ENCODE measurements around the gene GSTM4. TPM values are rescaled to one million over a fixed set of nuclear protein-coding genes. Genes with fewer than 3 reads are reported as not detected.

The GSTM4 gene
- polyA plus RNA-seq, 1 donor from 2014 or later, result 0.71 TPM

GRCh38 chr1:109641861-109642260 is 14.0 kb upstream of the GSTM4 start:
- H3K36me3 ChIP-seq (ENCODE audit: insufficient read depth, low read length), result no peaks in the 10 kb centered on the region
- no peak overlapping the region for H2AFZ ChIP-seq (ENCODE audit: low read depth, low read length)
- H3F3A ChIP-seq (ENCODE audit: insufficient read depth, low read length, poor library complexity, severe bottlenecking), result no peaks in the 10 kb centered on the region
- no peaks in the 10 kb centered on the region for H4K20me1 ChIP-seq (ENCODE audit: insufficient read depth)
- no peaks in the 10 kb centered on the region for H3K27me3 ChIP-seq (ENCODE audit: insufficient read depth, low read depth, low read length)
- no peaks in the 10 kb centered on the region for H3K9me3 ChIP-seq (ENCODE audit: low read length)
- H3K79me2 ChIP-seq (replicated peaks; ENCODE audit: insufficient read depth, low read length), result no peaks in the 10 kb centered on the region
- H3K9ac ChIP-seq (ENCODE audit: low read length), result no peak overlapping the region
- H3K4me2 ChIP-seq (ENCODE audit: low read length), result no peak overlapping the region
- no peaks in the 10 kb centered on the region for H3K9me2 ChIP-seq (ENCODE audit: insufficient read depth, low read length)
- H3K27ac ChIP-seq (ENCODE audit: low read length), result no peak overlapping the region
- TF ChIP-seq POLR2AphosphoS5 (IDR thresholded peaks at IDR 0.05) (no peak), TAF1 (IDR thresholded peaks at IDR 0.05; ENCODE audit: low read depth) (no peak), MXI1 (conservative IDR thresholded peaks at IDR 0.05; ENCODE audit: poor library complexity, severe bottlenecking) (no peak), EP300 (conservative IDR thresholded peaks at IDR 0.05; ENCODE audit: poor library complexity, severe bottlenecking) (no peak), EZH2 (IDR thresholded peaks at IDR 0.05; ENCODE audit: borderline replicate concordance, insufficient read depth, low read length, poor library complexity, severe bottlenecking) (no peak), REST (IDR thresholded peaks at IDR 0.05; ENCODE audit: borderline replicate concordance) (no peak), SMC3 (conservative IDR thresholded peaks at IDR 0.05; ENCODE audit: poor library complexity) (no peak), RAD21 (conservative IDR thresholded peaks at IDR 0.05) (no peak), CTCF (IDR thresholded peaks at IDR 0.05; ENCODE audit: poor library complexity, severe bottlenecking) (no peak)
- H3K4me3 ChIP-seq (ENCODE audit: low read length), result no peak overlapping the region

- TF ChIP-seq SMC3 (conservative IDR thresholded peaks at IDR 0.05; ENCODE audit: poor library complexity) (no peak), MXI1 (conservative IDR thresholded peaks at IDR 0.05; ENCODE audit: poor library complexity, severe bottlenecking) (no peak), TAF1 (IDR thresholded peaks at IDR 0.05; ENCODE audit: low read depth) (no peak), REST (IDR thresholded peaks at IDR 0.05; ENCODE audit: borderline replicate concordance) (no peak), RAD21 (conservative IDR thresholded peaks at IDR 0.05) (no peak)
- no peak overlapping the region for H3K27ac ChIP-seq (ENCODE audit: low read length)
- no peaks in the 10 kb centered on the region for H3K27me3 ChIP-seq (ENCODE audit: insufficient read depth, low read depth, low read length)
- H2AFZ ChIP-seq (ENCODE audit: low read depth, low read length), result no peak overlapping the region
- no peak overlapping the region for H3K4me3 ChIP-seq (ENCODE audit: low read length)
- H3K9ac ChIP-seq (ENCODE audit: low read length), result no peak overlapping the region
- no peaks in the 10 kb centered on the region for H4K20me1 ChIP-seq (ENCODE audit: insufficient read depth)
- no peaks in the 10 kb centered on the region for H3K79me2 ChIP-seq (replicated peaks; ENCODE audit: insufficient read depth, low read length)
- H3K4me2 ChIP-seq (ENCODE audit: low read length), result no peak overlapping the region
- H3K9me3 ChIP-seq (ENCODE audit: low read length), result no peaks in the 10 kb centered on the region
- H3K36me3 ChIP-seq (ENCODE audit: insufficient read depth, low read length), result no peaks in the 10 kb centered on the region
- H3F3A ChIP-seq (ENCODE audit: insufficient read depth, low read length, poor library complexity, severe bottlenecking), result no peaks in the 10 kb centered on the region
- H3K9me2 ChIP-seq (ENCODE audit: insufficient read depth, low read length), result no peaks in the 10 kb centered on the region
These were observed 13.3 kb upstream of the GSTM4 start for GRCh38 chr1:109642626-109643025.
